ENCODE data around the gene PCDHGA1.

- TF ChIP-seq YY1 (IDR thresholded peaks at IDR 0.05), result no peak
- TF ChIP-seq, protein P1, sequence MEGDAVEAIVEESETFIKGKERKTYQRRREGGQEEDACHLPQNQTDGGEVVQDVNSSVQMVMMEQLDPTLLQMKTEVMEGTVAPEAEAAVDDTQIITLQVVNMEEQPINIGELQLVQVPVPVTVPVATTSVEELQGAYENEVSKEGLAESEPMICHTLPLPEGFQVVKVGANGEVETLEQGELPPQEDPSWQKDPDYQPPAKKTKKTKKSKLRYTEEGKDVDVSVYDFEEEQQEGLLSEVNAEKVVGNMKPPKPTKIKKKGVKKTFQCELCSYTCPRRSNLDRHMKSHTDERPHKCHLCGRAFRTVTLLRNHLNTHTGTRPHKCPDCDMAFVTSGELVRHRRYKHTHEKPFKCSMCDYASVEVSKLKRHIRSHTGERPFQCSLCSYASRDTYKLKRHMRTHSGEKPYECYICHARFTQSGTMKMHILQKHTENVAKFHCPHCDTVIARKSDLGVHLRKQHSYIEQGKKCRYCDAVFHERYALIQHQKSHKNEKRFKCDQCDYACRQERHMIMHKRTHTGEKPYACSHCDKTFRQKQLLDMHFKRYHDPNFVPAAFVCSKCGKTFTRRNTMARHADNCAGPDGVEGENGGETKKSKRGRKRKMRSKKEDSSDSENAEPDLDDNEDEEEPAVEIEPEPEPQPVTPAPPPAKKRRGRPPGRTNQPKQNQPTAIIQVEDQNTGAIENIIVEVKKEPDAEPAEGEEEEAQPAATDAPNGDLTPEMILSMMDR (IDR thresholded peaks at IDR 0.05; ENCODE audit: low read depth, low read length, missing input control), result no peak
- TF ChIP-seq, protein P2, sequence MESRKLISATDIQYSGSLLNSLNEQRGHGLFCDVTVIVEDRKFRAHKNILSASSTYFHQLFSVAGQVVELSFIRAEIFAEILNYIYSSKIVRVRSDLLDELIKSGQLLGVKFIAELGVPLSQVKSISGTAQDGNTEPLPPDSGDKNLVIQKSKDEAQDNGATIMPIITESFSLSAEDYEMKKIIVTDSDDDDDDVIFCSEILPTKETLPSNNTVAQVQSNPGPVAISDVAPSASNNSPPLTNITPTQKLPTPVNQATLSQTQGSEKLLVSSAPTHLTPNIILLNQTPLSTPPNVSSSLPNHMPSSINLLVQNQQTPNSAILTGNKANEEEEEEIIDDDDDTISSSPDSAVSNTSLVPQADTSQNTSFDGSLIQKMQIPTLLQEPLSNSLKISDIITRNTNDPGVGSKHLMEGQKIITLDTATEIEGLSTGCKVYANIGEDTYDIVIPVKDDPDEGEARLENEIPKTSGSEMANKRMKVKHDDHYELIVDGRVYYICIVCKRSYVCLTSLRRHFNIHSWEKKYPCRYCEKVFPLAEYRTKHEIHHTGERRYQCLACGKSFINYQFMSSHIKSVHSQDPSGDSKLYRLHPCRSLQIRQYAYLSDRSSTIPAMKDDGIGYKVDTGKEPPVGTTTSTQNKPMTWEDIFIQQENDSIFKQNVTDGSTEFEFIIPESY (IDR thresholded peaks at IDR 0.05), result no peak
- no peak for TF ChIP-seq RAD21 (IDR thresholded peaks at IDR 0.05)
- TF ChIP-seq ATF3 (IDR thresholded peaks at IDR 0.05), result no peak
- no peak for TF ChIP-seq FOXA2 (IDR thresholded peaks at IDR 0.05)
- no peak for TF ChIP-seq REST (IDR thresholded peaks at IDR 0.05)
- no peak for TF ChIP-seq JUND (IDR thresholded peaks at IDR 0.05)
Measured at GRCh38 chr5:141523991-141524390, 193.7 kb downstream of the PCDHGA1 start.

All from liver (tissue), 3 donors.